Brain microvascular endothelial cell (primary cell): Measurements from ENCODE around the gene PHF12.

Experiments
- DNase-seq: peaks from one replicate; pipeline ENCODE4 v3.0.0-alpha.2; 2020
- H3K27ac ChIP-seq: fragments of 250-450 bp; sonication (Bioruptor Pico); 2 replicates; pipeline ENCODE4 v1.5.1; 2020; ENCODE audit warnings: mild to moderate bottlenecking, moderate library complexity
- H3K27me3 ChIP-seq: fragments of 250-450 bp; sonication (Bioruptor Pico); replicated peaks from 2 replicates; pipeline ENCODE4 v1.5.1; 2020; ENCODE audit warnings: mild to moderate bottlenecking
- H3K36me3 ChIP-seq: fragments of 250-450 bp; sonication (Bioruptor Pico); replicated peaks from 2 replicates; pipeline ENCODE4 v1.5.1; 2020; ENCODE audit warnings: mild to moderate bottlenecking
- H3K4me3 ChIP-seq: 2 replicates; pipeline ENCODE4 v1.5.1; 2011; ENCODE audit warnings: low read depth, mild to moderate bottlenecking, control low read depth, low read length, moderate library complexity
- CTCF ChIP-seq: IDR thresholded peaks from 2 replicates; pipeline ENCODE4 v1.5.1; 2011; ENCODE audit warnings: low read depth, mild to moderate bottlenecking, moderate library complexity, low read length, control low read depth, inconsistent platforms; ENCODE audit errors: missing control alignments
- in situ Hi-C: cut with HindIII; loops from 2 replicates; pipeline ENCODE4 v1.10.0; 2017; ENCODE audit warnings: low sequenced_read_pairs, low pct_ligation_motif_present

Gene PHF12

GRCh38 chr17:28973425-28973824 is 22.1 kb upstream of the PHF12 start:
- H3K27me3 ChIP-seq, result peaks cover 2% of the 10 kb centered on the region

DNA sequence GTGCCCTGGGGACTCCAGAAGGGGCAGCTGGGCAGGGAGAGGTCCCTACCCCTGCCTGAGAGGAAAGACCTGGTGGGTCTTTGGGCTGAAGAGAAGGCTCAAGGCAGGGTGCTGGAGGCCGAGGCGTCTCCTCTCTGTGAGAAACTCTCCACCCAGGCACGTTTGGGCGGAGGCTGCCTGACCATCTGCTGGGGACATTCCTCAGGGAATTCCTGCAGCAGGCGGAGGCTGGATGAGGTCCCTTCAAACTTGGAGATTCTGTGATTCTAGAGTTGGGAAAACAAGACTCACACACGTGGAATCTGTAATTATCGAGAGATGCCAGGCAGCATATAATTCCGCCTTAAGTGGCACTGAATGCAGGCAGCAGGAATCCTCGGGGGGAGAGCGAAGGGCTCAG is 21.1 kb upstream of the PHF12 start:
- Histone ChIP-seq H3K4me3 (no peak overlapping the region), H3K36me3 (no peaks in the 10 kb centered on the region), H3K27me3 (peaks cover 2% of the 10 kb centered on the region), H3K27ac (no peak overlapping the region)
- no peak for TF ChIP-seq CTCF
- in situ Hi-C loops, result no loop called here
- no peak for DNase-seq

More at GRCh38 chr17:28973425-28973824, 22.1 kb upstream of the PHF12 start:
- Histone ChIP-seq H3K4me3 (no peak overlapping the region), H3K36me3 (no peaks in the 10 kb centered on the region), H3K27ac (no peak overlapping the region)
- TF ChIP-seq CTCF, result peak; percentile 30
- peak; percentile 40 for DNase-seq
- in situ Hi-C loops, result no loop called here

- H3K27ac ChIP-seq, result no peak overlapping the region
- H3K4me3 ChIP-seq, result no peak overlapping the region
- no peaks in the 10 kb centered on the region for H3K36me3 ChIP-seq
- no peak for DNase-seq
- in situ Hi-C loops, result no loop called here
- TF ChIP-seq CTCF, result no peak
- no peaks in the 10 kb centered on the region for H3K27me3 ChIP-seq
Measured at GRCh38 chr17:28970879-28971278, 19.6 kb upstream of the PHF12 start.

DNA sequence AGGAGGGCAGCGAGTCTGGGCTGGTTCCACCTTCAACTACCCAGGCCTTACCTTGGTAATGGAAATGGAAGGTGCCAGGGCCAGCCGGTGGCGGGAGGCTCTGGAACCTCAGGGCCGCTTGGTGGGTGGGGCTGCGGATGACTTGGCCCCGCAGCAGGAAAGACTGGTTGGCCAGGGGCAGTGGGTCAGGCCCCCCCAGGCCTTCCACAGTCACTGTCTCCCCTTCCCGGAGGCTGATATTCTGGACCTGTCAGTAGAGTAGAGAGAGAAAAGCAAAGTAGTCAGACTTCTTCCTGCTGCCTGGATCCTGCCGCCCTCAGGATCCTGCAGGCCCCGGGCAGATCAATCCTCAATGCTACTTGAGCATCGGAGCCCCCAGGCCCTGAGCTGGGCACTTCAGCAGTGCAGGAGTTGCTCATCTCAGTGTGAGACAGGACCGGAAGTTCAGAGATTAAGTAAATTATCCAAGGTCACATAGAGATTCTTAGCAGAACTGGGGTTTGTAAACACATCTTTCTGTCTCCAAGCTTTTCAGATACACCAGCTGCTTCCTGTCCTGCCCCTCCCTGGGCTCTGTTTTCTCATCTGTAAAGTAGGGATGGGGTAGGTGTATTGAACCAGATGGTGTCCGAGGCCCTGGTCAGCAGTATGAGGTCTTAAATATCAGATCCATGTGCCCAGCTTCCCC is 18.5 kb upstream of the PHF12 start:
- Histone ChIP-seq H3K4me3 (no peak overlapping the region), H3K27me3 (no peaks in the 10 kb centered on the region), H3K36me3 (no peaks in the 10 kb centered on the region), H3K27ac (no peak overlapping the region)
- in situ Hi-C loops, result no loop called here
- TF ChIP-seq CTCF, result no peak
- DNase-seq, result no peak

DNA sequence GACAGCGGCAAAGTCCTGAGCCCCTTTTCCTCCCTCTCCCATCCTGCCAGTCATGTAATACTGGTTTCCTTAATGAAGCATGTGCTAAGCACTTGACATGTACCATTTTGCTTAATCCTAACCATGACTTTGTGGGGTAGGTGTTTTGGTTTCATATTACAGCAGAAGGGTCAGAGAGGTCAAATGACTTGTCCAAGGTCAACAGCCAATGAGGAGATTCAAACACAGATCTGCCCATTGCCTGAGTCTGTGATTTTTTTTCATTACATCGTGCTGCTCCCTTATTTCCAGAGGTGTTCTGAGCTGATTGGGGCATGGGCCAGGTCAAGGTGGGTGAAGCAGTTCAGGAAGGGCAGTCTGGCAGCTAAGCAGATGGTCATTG is 17.6 kb upstream of the PHF12 start:
- H3K36me3 ChIP-seq, result no peaks in the 10 kb centered on the region
- H3K27me3 ChIP-seq, result no peaks in the 10 kb centered on the region
- in situ Hi-C loops, result no loop called here
- TF ChIP-seq CTCF, result no peak
- H3K27ac ChIP-seq, result no peak overlapping the region
- H3K4me3 ChIP-seq, result no peak overlapping the region
- no peak for DNase-seq

GRCh38 chr17:28968231-28968913 is 17.1 kb upstream of the PHF12 start:
- Histone ChIP-seq H3K36me3 (no peaks in the 10 kb centered on the region), H3K27me3 (peaks cover 2% of the 10 kb centered on the region), H3K27ac (no peak overlapping the region), H3K4me3 (no peak overlapping the region)
- in situ Hi-C loops, result no loop called here
- no peak for DNase-seq
- TF ChIP-seq CTCF, result no peak
